ENCODE data around the gene DNAJB12. TPM values are rescaled to one million over a fixed set of nuclear protein-coding genes. Genes with fewer than 3 reads are reported as not detected.

Gene DNAJB12
- total RNA-seq, 6 experiments from 2014 or later, result 36.3 to 42.5 (median 39.0) TPM

DNA sequence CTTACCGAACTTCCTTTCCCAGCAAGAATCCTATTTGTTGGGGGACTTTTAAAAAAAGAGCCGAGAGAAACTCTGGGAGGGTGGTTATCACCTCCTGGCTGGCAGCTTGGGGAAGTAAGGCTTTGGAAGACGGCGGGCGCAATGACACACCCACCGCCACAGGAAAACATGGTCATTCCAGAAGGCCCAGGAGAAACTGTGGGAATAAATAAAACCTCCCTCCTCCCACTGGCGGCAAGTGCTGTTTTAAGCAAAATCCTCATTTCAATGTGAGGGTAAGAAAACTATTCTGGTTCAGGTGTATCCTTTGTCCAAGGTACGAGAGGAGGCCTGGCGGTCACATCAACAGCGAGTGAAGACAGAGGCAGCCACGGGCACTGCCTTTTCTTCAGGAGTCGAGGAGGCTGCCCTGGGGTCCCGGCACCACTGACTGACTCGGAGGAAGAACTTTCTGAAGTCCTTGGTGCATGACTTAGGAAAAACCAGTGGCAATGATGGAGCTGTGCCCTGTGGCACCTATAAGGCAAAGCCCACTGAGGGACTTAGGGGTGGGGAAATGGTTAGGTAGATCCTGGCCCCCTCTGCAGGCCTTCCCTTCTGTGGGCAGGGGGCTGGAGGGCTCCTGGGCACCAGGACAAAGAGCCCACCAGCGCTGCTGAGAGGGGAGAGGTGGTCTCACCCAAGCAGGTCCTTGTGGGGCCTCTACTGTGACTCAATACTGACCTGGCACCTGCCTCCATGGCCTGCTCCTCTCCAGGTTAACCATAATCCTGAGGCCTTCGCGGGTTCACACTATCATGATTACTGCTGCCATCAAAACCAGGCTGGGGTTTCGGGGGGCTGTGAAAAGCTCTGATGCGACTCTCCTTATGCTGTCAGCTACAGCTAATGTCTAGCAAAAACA lies 21.4 kb downstream of the DNAJB12 start:
- H3K9me3 Mint-ChIP-seq, result no peaks in the 10 kb centered on the region
- H3K4me3 Mint-ChIP-seq, result no peak overlapping the region
- no peak for DNase-seq
- H3K4me1 Mint-ChIP-seq (ENCODE audit: low read depth), result peaks cover 31% of the 10 kb centered on the region
- H3K36me3 Mint-ChIP-seq (ENCODE audit: low read depth), result peaks cover 13% of the 10 kb centered on the region
- peaks cover 8% of the 10 kb centered on the region for H3K27me3 Mint-ChIP-seq (ENCODE audit: insufficient read depth)
- H3K27ac Mint-ChIP-seq, result no peak overlapping the region
- TF ChIP-seq, protein P1, sequence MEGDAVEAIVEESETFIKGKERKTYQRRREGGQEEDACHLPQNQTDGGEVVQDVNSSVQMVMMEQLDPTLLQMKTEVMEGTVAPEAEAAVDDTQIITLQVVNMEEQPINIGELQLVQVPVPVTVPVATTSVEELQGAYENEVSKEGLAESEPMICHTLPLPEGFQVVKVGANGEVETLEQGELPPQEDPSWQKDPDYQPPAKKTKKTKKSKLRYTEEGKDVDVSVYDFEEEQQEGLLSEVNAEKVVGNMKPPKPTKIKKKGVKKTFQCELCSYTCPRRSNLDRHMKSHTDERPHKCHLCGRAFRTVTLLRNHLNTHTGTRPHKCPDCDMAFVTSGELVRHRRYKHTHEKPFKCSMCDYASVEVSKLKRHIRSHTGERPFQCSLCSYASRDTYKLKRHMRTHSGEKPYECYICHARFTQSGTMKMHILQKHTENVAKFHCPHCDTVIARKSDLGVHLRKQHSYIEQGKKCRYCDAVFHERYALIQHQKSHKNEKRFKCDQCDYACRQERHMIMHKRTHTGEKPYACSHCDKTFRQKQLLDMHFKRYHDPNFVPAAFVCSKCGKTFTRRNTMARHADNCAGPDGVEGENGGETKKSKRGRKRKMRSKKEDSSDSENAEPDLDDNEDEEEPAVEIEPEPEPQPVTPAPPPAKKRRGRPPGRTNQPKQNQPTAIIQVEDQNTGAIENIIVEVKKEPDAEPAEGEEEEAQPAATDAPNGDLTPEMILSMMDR (IDR thresholded peaks at IDR 0.05), result no peak

GRCh38 chr10:72332423-72333111 lies 22.2 kb downstream of the DNAJB12 start:
- Mint-ChIP-seq H3K9me3 (no peaks in the 10 kb centered on the region), H3K4me3 (no peak overlapping the region), H3K4me1 (ENCODE audit: low read depth) (peaks cover 26% of the 10 kb centered on the region), H3K27me3 (ENCODE audit: insufficient read depth) (peaks cover 8% of the 10 kb centered on the region), H3K36me3 (ENCODE audit: low read depth) (peaks cover 13% of the 10 kb centered on the region), H3K27ac (no peak overlapping the region)
- DNase-seq, result no peak
- TF ChIP-seq, protein P1 (IDR thresholded peaks at IDR 0.05), result no peak

DNA sequence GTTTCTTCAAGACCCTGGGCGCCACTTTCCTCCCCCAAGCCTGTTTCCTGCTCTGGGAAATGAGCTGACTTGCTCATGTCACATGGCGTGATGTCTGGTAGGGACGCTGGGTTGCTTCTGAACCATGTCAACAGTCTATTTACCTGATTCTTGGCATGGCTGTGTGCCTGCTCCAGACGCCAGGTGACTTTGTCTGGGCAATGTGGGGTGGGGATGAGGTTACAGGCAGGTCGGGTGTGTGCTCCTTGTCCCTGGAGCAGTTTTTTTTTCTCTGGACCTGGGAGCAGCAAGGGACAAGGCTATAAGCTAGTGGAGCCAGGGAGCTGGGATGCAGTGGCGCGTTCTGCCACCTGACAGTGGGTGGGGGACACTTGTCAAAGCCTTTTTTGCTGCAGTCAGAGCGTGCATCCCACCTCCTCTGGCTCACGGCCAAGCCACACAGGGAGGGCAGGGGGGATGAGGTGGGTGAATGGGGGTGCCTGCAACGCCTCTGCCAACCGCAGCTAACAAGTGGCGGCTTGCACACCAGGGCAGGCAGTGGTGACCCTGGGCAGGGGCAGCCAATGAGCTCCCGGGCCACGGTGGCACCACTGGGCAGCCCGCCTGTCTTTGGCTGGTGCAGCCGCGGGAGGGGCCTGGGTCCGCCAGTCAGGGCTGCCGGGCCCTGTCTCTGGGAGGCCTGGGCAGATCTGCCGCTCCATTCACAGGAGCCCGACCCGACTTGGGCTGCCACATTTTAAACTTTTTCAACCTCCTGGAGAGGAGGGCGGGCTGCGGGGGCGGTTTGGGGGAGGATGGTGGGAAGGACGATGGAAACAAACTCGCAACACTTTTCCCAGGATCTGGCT lies 22.9 kb downstream of the DNAJB12 start:
- Mint-ChIP-seq H3K27ac (no peak overlapping the region), H3K36me3 (ENCODE audit: low read depth) (peaks cover 10% of the 10 kb centered on the region), H3K4me3 (no peak overlapping the region), H3K4me1 (ENCODE audit: low read depth) (peaks cover 19% of the 10 kb centered on the region), H3K27me3 (ENCODE audit: insufficient read depth) (peaks cover 8% of the 10 kb centered on the region), H3K9me3 (no peaks in the 10 kb centered on the region)
- DNase-seq, result no peak
- TF ChIP-seq, protein P1 (IDR thresholded peaks at IDR 0.05), result no peak; the same call in 1 of the 2 replicates

GRCh38 chr10:72330069-72330426 lies 24.7 kb downstream of the DNAJB12 start:
- H3K4me1 Mint-ChIP-seq (ENCODE audit: low read depth), result peaks cover 18% of the 10 kb centered on the region
- TF ChIP-seq, protein P1 (IDR thresholded peaks at IDR 0.05), result no peak

DNA sequence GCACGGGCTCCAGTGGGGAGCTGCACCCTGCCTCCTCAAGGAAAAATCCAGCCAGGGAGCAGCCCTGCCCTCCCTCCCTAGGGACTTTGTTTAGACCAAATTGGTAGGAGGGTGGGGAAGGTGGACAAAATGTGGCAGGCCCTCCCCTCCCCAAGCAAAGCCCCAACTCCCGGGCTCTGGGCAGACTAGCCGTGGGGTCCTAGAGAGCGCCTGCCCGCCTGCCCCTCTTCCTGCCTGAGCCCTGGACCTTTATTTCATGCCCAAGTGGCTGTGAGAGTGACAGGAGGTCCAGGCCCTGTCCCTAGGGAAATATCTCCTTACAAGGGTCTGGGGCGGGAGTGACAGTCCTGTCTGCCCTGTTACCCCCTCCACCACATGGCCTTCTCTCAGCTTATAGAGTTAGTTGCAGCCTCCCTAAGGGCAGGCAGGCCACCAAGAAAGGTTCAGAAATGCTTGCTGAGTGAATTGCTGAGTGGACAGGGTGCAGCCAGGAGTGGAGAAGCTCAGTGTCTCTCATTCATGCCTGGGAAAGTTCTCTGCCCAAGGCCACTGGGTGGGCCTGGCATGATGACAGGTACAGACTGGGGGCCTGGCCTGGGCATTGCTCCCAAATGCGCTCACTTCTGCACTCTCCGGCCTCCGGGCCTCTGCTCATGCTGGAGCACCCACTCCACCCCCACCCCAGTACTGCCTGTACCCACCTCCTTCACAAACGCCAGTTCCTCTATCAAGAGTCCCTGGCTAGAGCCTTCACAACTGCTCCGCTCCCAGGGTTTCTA lies 25.2 kb downstream of the DNAJB12 start:
- no peak overlapping the region for H3K27ac Mint-ChIP-seq
- no peaks in the 10 kb centered on the region for H3K9me3 Mint-ChIP-seq
- H3K27me3 Mint-ChIP-seq (ENCODE audit: insufficient read depth), result peaks cover 8% of the 10 kb centered on the region
- TF ChIP-seq, protein P1 (IDR thresholded peaks at IDR 0.05), result no peak
- peaks cover 12% of the 10 kb centered on the region for H3K4me1 Mint-ChIP-seq (ENCODE audit: low read depth)
- no peak for DNase-seq
- peaks cover 9% of the 10 kb centered on the region for H3K36me3 Mint-ChIP-seq (ENCODE audit: low read depth)
- H3K4me3 Mint-ChIP-seq, result no peak overlapping the region

More at GRCh38 chr10:72330069-72330426, 24.7 kb downstream of the DNAJB12 start:
- DNase-seq, result no peak
- H3K9me3 Mint-ChIP-seq, result no peaks in the 10 kb centered on the region
- H3K36me3 Mint-ChIP-seq (ENCODE audit: low read depth), result peaks cover 10% of the 10 kb centered on the region
- H3K4me3 Mint-ChIP-seq, result no peak overlapping the region
- no peak overlapping the region for H3K27ac Mint-ChIP-seq
- H3K27me3 Mint-ChIP-seq (ENCODE audit: insufficient read depth), result peaks cover 8% of the 10 kb centered on the region

Data from HFFc6 (cell line).